ENCODE data around the gene NUP210L.
A peak's percentile ranks its signal among the peaks of the same experiment; 100 is the strongest.
"Not testable (repeated sequence)": the region's sequence is repeated elsewhere in the genome, so short reads cannot be mapped to it uniquely, and the experiment has no call there.

NUP210L gene

DNA sequence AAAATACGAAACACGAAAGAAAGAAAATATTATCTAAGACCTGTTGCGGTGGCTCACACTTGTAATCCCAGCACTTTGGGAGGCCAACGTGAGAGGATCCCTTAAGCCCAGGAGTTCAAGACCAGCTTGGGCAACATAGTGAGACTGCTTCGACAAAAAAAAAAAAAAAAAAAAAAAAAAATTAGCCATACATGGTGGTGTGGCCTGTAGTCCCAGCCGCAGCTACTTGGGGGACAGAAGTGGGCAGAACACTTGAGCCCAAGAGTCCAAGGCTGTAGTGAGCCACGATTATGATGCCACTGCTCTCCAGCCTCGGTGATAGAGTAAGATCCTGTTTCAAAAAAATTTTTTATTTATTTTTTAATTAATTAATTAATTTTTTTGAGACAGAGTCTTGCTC lies 167.3 kb downstream of the NUP210L start:
- no peak for DNase-seq

DNA sequence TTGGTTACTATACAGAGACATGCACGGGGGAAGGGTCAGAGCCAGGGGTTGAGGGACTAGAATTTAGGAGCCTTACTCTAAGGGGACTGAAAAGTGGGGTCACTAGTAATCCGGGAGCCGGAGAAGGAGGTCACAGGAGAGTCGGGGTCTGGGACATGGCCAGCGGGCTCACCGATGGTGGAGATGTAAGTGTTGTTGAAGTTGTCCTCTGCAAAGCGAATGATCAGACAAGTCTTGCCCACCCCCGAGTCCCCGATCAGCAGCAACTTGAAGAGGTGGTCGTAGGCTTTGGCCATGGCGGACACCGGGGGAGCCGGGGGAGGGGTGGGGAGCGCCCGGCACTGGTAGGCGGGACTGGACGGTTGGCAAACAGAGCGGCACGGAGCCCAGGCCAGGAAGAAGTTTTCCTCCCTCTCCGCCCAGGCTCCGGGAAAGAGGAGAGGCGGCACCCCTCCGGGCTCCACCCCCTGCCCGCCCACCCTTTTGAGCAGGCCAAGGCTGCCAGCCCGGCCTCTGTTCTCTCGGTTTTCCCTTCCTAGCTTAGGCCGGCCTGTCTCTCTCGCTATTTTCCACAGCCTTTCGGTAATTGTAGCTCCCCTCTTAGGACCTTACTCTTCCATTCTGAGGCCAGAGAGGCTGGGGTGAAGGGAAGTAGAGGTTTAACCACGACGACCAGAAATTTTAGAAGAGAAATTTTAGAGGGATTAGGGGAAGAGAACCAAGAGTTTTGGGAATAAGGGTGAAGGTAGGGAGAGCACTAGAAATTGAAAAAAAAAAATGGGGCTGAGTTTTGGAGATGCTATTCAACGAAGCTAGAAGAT lies 168.7 kb downstream of the NUP210L start, which contains the start of gene RAB13:
Gene RAB13, minus strand, starts transcription at position 399 of the 821 bp plus-strand sequence. Its CDS starts 103 bp downstream, at position 296.
- no peak for DNase-seq

DNA sequence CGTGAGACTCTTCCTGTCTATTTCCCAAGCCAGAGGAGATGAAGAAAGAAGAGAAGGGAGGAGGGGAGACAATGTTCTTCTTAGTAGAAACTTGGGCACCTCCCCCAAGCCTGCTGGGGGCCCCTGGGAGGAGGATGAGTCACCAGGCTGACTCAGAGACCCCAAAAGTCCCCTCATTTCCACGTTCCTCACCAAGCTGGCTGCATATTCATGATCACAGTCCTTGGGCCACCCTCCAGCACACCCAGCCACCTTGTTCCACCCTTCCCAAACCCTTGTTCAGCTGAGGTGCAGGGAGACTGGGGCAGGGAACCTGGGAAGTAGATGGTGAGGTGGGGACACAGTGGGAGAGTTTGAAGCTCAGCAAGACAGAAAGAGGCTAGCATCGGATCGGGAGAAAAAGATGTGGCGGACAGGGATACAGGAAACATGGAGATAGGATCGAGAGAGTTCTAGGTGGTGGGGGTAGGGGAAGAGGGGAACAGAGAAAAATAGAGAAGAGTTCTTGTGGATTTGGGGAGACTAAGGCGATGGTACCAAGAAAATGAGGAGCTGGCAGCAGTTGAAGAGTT lies 169.4 kb downstream of the NUP210L start:
- DNase-seq = peak; percentile 64

DNA sequence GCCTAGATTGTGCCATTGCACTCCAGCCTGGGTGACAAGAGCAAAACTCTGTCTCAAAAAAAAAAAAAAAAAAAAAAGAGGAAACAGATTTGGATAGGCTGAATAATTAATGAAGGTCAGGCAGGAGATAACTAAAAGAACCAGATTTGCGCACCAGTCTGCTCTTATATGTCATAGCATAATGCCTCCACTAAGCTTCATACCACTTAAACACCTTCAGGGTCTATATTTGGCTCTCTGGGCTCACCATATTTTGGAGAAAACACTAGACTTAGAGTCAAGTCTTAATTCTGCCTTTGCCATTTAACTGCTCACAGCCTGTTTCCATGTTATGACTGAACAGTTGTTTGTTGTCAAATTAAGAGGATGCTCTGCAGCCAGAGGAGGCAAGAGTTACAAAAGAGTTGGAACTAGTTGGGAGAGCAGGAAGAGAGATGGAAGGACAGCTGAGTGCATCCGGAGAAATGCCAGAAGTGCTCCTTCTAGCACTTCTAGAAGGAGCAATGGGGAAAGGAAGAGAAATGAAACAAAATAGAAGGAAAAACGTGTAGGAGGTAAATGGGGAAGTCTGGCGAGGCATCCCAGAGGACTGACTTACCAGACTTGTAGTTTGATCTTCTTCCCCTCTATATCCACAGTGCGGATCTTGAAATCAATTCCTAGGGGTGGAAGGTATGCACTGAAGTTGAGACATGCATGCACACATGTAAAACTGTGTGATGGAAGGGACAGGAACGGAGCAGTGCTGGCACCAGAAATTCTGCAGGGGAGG lies 170.6 kb downstream of the NUP210L start:
- DNase-seq = no peak

DNA sequence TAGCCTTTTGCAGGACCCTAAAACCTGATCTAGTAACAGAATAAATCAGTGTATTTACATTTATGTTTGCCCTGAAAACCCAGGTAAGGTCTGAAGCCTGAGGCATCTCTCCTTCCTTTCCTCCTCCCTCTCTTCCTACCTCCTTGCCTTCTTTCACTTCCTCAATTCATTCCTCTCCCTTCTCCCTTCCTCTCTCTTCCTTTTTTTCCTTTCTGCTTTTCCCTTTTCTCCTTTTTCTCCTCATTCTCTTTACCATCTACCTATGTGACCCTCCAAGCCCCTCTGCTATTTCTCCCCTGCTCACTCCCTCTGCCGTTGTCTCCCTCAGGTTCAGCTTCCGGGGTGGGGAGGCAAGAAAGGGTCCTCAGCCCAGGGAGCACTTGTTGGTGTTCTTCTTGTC lies 173.1 kb downstream of the NUP210L start:
- not testable (repeated sequence) for DNase-seq

DNA sequence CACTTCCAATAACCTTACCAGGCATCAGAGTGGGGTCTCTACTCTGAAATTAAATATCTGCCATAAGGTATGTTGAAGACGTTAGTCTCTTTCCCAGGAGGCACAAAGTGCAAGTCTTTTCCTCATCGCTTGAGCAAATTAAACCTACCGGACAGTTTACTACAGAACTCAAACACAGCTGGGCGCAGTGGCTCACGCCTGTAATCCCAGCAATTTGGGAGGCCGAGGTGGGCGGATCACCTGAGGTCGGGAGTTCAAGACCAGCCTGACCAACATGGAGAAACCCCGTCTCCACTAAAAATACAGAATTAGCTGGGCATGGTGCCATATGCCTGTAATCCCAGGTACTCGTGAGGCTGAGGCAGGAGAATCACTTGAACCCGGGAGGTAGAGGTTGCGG lies 175.8 kb downstream of the NUP210L start:
- DNase-seq = not testable (repeated sequence)

DNA sequence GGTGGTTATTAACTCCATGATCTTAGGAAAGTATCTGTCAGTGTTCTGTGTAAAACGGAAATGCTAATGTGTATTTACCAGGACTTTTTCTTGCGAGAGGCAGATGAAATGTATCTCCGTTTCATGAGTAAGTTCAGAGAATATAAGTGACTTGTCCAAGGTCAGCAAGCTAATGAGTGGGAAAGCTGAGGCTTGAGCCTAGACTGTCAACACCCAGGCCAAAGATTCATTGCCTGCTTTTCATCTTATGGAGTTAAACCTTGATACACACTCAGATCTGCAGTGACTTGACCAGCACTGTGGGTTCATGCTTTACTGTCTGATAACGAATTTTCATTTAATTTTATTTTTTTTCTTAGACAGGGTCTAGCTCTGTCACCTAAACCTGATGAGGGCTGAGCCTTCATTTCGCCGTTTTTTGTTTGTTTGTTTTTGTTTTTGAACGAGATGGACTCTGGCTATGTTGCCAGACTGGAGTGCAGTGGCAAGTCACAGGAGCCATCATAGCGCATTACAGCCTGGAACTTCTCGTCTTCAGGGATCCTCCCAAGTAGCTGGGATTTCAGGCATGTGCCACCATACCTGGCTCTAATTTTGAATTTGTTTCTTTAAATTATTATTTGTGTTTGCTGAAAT lies 176.5 kb downstream of the NUP210L start:
- no peak for DNase-seq

DNA sequence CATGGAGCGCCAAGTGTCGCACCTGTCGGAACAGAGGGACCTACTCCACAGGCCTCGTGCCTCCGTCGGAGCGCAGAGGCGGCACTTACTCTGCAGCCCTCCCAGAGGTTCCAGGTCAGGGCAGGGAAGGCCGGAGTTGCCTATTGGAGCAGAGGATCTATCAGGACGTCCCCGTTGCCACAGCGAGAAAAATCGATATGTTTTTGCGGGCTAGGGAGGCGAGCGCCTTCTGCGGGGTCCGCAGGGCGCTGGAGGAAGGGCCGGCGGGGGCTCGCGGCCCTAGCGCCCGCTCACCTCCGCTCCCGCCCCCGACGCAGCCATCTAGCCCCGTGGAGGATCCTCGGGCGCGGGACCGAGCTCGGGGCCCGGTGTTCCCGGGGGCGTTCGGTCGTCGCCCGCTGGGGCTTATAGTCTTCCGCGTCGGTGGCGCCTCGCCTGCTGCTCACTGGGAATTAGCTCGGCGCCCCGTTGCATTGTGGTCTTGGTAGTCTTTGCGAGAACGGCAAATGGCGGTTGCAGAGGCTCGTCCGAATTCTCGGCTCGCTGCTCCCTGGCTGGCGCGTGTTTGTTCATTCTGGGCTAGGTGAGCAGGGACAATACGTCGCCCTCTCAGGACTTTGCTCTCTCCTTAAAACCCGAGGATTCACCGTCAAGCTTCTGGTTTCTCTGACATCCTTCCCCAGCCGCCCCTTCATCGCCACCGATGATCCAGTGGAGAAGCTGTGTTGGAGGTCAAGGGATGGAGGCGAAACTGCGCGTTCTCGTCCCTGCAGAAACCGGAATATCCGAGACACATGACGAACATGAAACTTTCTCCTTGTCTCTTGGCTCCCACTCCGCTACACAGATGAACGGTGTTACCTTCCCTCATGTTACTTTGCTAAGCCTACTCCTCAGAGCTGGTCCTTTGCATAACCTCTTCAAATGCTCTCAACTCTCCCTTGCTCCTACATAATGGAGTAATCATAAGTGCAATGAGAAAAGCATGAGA lies 177.3 kb downstream of the NUP210L start, which contains the start of gene JTB:
Gene JTB, minus strand, starts transcription at position 425 of the 991 bp plus-strand sequence. Its CDS starts 422 bp downstream, at position 3.
- peak; percentile 86 for DNase-seq

DNA sequence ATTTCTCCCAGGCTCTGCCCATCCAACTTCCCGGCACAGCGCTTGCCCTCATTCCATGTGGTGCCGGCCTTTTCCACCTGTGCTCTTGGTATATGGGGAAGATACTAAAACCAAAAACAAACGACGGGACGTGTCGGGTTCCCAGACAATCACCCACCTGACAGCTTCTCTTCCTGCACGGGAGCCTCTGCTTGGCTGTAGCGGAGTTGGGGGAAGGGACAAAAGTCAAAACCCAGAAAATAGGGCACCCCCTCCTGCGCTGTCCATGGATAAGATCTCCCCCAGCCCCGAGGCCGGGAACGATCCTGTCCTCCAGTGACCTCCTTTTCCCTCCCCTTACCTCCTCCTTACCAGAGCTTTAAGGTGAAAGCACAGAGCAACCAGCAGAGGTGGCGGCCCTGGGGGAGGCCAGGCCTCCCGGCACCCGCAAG lies 178.0 kb downstream of the NUP210L start:
- DNase-seq = no peak

DNA sequence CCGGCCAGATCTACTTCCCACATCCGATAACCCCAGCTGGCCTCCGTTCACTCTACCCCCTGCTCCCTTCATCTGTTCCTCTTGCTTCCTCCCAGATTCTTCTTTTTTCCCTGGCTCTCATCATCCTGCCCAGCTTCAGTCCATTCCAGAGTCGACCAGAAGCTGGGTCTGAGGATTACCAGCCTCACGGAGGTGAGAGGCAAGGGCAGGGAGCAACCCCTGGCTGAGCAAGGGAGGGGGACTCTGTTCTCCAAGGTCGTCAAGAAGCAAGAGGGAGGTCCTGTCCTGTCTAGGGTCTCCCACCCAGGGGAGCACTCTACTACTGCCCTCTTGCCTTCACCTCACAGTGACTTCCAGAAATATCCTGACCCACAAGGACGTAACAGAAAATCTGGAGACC lies 181.3 kb downstream of the NUP210L start:
- DNase-seq = no peak

DNA sequence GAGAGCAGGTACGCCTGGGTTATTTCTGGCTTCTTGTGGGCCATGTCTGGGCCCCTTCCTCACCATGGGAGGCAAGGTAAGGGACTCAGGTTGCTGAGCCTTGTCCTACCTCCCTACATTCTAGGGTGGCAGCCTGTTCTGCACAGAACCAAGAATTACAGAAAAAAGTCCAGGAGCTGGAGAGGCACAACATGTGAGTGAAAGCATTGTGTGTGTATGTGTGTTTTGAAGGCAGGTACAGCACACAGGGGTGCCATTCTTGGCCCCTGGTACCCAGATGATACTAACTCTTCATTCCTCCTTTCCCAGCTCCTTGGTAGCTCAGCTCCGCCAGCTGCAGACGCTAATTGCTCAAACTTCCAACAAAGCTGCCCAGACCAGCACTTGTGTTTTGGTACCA lies 181.8 kb downstream of the NUP210L start:
- no peak for DNase-seq

DNA sequence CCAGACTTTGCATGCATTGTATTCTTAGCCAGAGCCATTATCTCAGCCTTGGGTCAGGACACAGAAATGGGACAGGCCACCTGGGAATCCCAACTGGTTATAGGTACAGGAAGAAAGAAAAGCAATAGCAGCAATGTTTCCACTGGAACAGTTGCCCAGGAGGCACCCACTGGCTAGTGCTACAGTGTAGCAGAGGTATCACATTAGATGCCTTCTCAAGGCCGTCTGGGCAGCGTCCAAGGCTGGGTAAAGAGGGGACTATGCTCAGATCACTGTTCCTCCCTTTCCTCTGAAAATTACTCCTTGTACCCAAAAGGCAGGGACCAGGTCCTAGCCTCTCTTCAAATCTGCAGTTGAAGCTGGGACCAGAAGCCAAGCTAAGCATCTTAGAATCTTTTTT lies 184.5 kb downstream of the NUP210L start:
- DNase-seq = no peak

DNA sequence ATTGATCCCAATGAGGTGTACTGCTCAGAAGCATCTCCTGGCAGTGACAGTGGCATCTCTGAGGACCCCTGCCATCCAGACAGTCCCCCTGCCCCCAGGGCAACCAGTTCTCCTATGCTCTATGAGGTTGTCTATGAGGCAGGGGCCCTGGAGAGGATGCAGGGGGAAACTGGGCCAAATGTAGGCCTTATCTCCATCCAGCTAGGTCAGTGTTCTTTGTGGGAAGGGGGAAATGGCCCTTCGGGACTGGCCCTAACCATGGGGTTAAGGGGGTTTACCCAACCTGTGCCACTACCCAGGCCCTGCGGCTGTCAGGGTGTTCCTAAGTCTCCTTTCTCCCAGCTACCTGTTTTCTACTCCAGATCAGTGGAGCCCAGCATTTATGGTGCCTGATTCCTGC lies 185.9 kb downstream of the NUP210L start:
- DNase-seq = no peak

DNA sequence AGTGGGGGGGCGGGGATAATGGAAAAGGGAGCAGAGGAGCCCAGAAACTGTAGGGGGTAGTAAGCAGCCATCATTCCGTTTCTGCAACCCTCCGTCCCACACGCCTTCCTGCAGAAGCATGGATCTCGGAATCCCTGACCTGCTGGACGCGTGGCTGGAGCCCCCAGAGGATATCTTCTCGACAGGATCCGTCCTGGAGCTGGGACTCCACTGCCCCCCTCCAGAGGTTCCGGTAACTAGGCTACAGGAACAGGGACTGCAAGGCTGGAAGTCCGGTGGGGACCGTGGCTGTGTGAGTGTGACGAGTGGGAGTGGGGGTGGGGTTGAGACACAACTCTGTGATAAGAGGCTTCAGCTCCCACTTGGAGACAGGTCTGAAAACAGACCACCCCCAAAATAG lies 186.5 kb downstream of the NUP210L start:
- no peak for DNase-seq

DNA sequence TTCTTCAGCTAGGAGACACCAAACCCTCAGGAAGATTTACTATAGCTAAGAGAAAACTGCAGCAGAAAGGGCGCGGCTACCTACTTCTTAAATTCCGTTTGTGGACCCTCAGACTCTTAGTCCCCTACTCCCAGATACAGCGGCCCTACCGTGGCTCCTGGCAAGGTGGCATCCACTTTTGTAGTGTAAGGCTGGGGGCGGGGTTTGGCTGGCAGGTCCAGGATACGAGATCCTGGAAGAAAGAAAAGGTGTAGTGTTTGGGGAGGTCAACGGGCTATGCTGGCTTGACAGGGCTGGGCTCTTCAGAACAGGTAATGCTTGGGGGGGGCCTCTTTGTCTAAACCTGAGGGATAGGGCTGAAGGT lies 186.9 kb downstream of the NUP210L start:
- no peak for DNase-seq

DNA sequence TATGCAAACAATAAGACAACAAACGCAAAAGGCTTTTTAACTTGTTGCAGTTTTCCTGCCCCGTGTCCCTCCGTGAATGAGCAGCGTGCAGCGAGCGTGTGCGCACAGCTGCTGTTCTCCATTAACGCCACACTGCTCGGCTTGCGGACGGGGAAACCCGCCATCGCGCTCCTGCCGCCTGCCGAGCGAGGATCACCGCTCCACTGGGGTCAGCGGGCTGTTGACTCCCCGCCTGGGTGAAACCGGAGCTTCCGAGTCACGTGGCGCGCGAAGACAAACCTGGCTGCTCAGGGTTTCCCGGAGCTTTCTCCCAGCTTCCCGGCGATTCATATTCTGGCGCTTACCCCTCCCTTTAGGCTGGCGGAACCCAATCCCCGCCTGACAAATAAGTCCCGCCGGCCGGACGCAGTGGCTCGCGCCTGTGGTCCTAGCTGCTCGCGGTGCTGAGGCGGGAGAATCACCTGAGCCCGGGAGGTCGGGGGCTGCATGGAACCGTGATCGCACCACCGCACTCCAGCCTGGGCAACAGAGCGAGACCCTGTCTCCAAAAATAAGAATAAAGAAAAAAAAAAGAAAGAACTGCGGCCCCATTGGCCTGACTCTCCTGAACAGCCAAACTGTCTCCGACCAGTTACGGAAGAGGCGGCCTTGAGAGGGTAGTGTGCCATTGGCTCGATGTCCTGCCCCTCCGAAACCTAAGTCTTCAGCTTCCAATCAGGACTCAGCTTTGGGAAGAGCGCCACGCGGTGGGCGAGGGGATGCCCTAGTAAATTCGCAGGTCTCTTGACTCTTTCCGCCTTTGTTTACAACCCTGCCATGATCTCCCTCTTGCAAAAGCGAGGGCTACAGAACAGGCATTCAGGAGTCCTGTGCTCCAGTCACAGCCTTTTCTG lies 187.5 kb downstream of the NUP210L start, which contains the start of gene CREB3L4:
Gene CREB3L4, plus strand, starts transcription at position 796 of the 893 bp plus-strand sequence. CDS start 624 bp downstream, outside the sequence.
- peak; percentile 87 for DNase-seq

DNA sequence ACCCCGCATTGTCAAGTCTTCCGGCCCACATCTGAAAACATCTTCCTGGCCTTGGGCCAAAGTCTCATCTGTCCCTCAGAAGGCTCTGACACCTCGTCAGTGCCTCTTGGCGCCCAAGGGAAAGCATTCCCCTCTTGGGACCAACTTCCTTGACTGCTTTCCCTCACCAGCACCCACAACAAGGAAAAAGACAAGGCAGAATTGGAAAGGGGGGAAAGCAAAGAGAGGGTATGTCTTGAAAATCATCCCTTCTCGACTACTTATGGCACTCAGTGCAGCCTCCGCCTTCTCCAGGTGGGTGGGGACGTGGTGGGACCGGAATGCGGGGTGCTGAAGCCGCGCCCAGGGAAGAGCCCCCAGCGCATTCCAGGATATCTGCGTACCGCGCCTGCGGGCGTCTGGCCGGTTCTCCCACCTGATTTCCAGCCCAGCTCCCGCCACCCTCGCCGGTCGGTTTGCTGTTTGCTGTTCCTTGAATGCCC lies 191.0 kb downstream of the NUP210L start:
- no peak for DNase-seq

DNA sequence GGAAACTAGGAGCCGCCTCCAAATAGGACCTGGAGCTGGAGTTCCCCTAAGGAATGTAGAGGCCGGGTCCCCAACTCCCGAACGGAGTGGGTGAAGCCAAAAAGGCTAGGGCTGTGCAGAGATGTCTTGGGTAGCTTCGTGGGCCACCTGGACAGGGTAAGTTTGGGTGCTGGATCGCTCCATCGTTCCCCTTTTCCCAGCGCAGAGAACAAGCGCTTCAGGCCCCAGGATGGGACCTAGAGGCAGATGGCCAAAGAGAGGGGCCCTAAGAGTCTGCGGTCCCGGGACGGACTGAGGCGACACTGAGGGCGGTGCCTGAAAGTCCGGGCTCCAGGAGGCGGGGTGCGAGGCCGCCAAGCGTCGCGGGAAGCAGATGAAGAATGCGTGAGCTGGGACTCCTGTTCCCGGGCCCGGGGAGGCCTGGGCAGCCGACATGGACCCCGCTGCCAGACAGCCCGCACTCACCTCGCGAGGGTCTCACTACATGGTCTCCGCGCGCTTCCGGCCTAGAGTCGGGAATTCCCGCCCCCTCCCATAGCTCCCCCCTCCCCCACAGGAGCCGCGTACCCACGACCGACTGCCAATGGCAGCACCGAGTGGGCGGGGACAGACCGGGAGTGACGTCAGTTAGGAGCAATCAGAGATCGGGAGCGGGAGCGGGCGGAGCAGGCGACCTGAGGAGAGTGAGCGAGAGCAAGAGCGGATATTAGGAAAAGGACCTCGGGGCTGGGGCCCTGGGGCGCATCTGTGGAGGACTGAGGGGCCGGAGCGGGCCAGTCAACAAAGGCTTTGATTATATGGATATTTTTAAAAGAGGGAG lies 191.6 kb downstream of the NUP210L start, which contains the start of gene SLC39A1:
Gene SLC39A1, minus strand, starts transcription at position 508 of the 820 bp plus-strand sequence. CDS start 822 bp downstream, outside the sequence.
- peak; percentile 93 for DNase-seq

Measured in stimulated activated CD4-positive, alpha-beta T cell treated with anti-CD3 and anti-CD28 coated beads, Interleukin-1b, Interleukin-23, amount 100 ng/mL, for 48 hours (primary cell).